HepG2 (cell line): ENCODE measurements around the gene NAPB. TPM values are rescaled to one million over a fixed set of nuclear protein-coding genes. Genes with fewer than 3 reads are reported as not detected.

ENCODE experiments used
- ATF1 ChIP-seq: IDR thresholded peaks from 2 replicates; pipeline ENCODE4 v1.6.1; 2016; ENCODE audit warnings: mild to moderate bottlenecking, control low read depth
- EZH2 ChIP-seq: conservative IDR thresholded peaks from 2 replicates; pipeline ENCODE4 v1.6.1; 2012; ENCODE audit warnings: mild to moderate bottlenecking, low read depth, low read length, moderate library complexity
- HCFC1 ChIP-seq: fragments of 150-350 bp; IDR thresholded peaks from 2 replicates; pipeline ENCODE4 v1.6.1; 2014; ENCODE audit warnings: low read depth, low read length
- MYC ChIP-seq: sonication (generic); formaldehyde crosslinking; IDR thresholded peaks from 2 replicates; pipeline ENCODE4 v1.9.0; 2021; ENCODE audit warnings: missing genetic modification reagents, borderline replicate concordance
- NR0B2 ChIP-seq: sonication (generic); formaldehyde crosslinking; IDR thresholded peaks from 2 replicates; pipeline ENCODE4 v1.4.0; 2020; ENCODE audit warnings: mild to moderate bottlenecking, missing genetic modification reagents
- PHF5A ChIP-seq: IDR thresholded peaks from one replicate; pipeline ENCODE4 v1.6.1; 2018; ENCODE audit warnings: low read depth, missing genetic modification reagents; ENCODE audit not compliant: unreplicated experiment
- U2AF2 ChIP-seq: fragments of 200-400 bp; formaldehyde crosslinking; IDR thresholded peaks from 2 replicates; pipeline ENCODE4 v1.6.1; 2017; ENCODE audit warnings: low read depth, mild to moderate bottlenecking, low read length
- ZBTB20 ChIP-seq: sonication (generic); formaldehyde crosslinking; IDR thresholded peaks from 2 replicates; pipeline ENCODE4 v1.8.1; 2023; ENCODE audit warnings: missing genetic modification reagents, low read depth, mild to moderate bottlenecking, borderline replicate concordance
- ZFP36L1 ChIP-seq: sonication (generic); formaldehyde crosslinking; IDR thresholded peaks from 2 replicates; pipeline ENCODE4 v1.8.0; 2022; ENCODE audit warnings: mild to moderate bottlenecking, missing genetic modification reagents, moderate library complexity
- ZNF136 ChIP-seq: sonication (generic); formaldehyde crosslinking; IDR thresholded peaks from 2 replicates; pipeline ENCODE4 v1.8.1; 2022; ENCODE audit warnings: low read depth, mild to moderate bottlenecking, moderate library complexity, missing genetic modification reagents
- ZNF224 ChIP-seq: sonication (generic); formaldehyde crosslinking; IDR thresholded peaks from 2 replicates; pipeline ENCODE4 v1.5.0; 2020; ENCODE audit warnings: mild to moderate bottlenecking, missing genetic modification reagents
- ZNF234 ChIP-seq: sonication (generic); formaldehyde crosslinking; conservative IDR thresholded peaks from 2 replicates; pipeline ENCODE4 v1.5.1; 2020; ENCODE audit warnings: mild to moderate bottlenecking, missing genetic modification reagents
- ZNF414 ChIP-seq: sonication (generic); formaldehyde crosslinking; IDR thresholded peaks from 2 replicates; pipeline ENCODE4 v1.5.0; 2020; ENCODE audit warnings: missing genetic modification reagents
- ZNF503 ChIP-seq: sonication (generic); formaldehyde crosslinking; IDR thresholded peaks from 2 replicates; pipeline ENCODE4 v1.4.0; 2020; ENCODE audit warnings: missing genetic modification reagents
- ZNF543 ChIP-seq: sonication (generic); formaldehyde crosslinking; IDR thresholded peaks from 2 replicates; pipeline ENCODE4 v1.4.0; 2020; ENCODE audit warnings: mild to moderate bottlenecking, missing genetic modification reagents
- ZNF598 ChIP-seq: sonication (generic); formaldehyde crosslinking; IDR thresholded peaks from 2 replicates; pipeline ENCODE4 v1.5.1; 2020; ENCODE audit warnings: mild to moderate bottlenecking, missing genetic modification reagents, borderline replicate concordance
- ZNF772 ChIP-seq: sonication (generic); formaldehyde crosslinking; IDR thresholded peaks from 2 replicates; pipeline ENCODE4 v1.5.0; 2020; ENCODE audit warnings: mild to moderate bottlenecking, missing genetic modification reagents
- ZNF850 ChIP-seq: sonication (generic); formaldehyde crosslinking; conservative IDR thresholded peaks from 2 replicates; pipeline ENCODE4 v1.9.0; 2021; ENCODE audit warnings: mild to moderate bottlenecking, missing genetic modification reagents
- polyA plus RNA-seq, 8 experiments: library from polyadenylated mRNA; depleted of rRNA in 3 of 8; stranded (reverse) in 7 of 8; unstranded in 1 of 8; fragments of >200 nt; fragmentation: Illumina TruSeq in 4 of 8; extraction: Trizol in 4 of 8; gene quantifications; 2 replicates each; pipeline versions ENCODE4 v1.2.1 to v1.2.3, GENCODE V29; 2011 to 2016; ENCODE audit warnings: low read depth in 4 of 8, missing spikeins in 1 of 8, mixed read lengths in 1 of 8; ENCODE audit not compliant: insufficient read depth in 1 of 8
- total RNA-seq, 5 experiments: library from RNA; depleted of rRNA; stranded (reverse); fragments of >200 nt; fragmentation: Illumina TruSeq; extraction: Trizol; gene quantifications; 2 replicates each; pipeline ENCODE4 v1.2.3, GENCODE V29; 2016; ENCODE audit warnings: low read depth in 1 of 5
- TF ChIP-seq, protein P1 (sequence below): sonication (generic); formaldehyde crosslinking; IDR thresholded peaks from 2 replicates; pipeline ENCODE4 v1.5.0; 2020; ENCODE audit warnings: missing genetic modification reagents
- TF ChIP-seq, protein P2 (sequence below): sonication (generic); formaldehyde crosslinking; IDR thresholded peaks from 2 replicates; pipeline ENCODE4 v1.8.0; 2022; ENCODE audit warnings: missing genetic modification reagents, mild to moderate bottlenecking, inconsistent platforms, borderline replicate concordance
- TF ChIP-seq, protein P3 (sequence below): IDR thresholded peaks from 2 replicates; pipeline ENCODE4 v1.6.1; 2016; ENCODE audit warnings: low read depth, control low read depth

The NAPB gene
- total and polyA plus RNA-seq, 2 of the 13 experiments (the other 11 are each of a cell fraction or from before 2014, with no cell fraction given): 15.2 to 16.1 TPM

DNA sequence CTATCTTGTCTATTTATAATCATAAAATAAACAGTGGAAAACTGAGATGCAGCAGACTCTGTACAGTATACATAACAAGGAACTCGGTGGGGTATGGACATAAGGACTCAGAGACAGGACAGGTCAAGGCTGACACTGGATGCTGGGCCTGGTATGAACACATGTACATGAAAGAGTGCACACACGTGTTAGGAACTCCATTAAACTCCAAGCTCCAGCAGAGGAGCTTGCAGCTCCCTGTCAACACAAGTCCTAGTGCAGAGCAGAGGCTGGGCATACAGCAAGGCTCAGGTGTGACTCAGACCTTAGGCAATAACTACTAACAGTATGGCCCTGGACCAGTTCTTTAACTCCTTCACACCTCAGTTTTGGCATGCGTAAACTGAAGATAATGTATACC, 17.1 kb downstream of the NAPB start (continued):
- TF ChIP-seq ZNF850 (CRISPR knock-in tag): no peak
- no peak for TF ChIP-seq ZNF224
- no peak for TF ChIP-seq NR0B2
- no peak for TF ChIP-seq ZNF772
- no peak for TF ChIP-seq ZFP36L1 (CRISPR knock-in tag)
- TF ChIP-seq, protein P1, sequence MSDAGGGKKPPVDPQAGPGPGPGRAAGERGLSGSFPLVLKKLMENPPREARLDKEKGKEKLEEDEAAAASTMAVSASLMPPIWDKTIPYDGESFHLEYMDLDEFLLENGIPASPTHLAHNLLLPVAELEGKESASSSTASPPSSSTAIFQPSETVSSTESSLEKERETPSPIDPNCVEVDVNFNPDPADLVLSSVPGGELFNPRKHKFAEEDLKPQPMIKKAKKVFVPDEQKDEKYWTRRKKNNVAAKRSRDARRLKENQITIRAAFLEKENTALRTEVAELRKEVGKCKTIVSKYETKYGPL: no peak
- TF ChIP-seq, protein P2, sequence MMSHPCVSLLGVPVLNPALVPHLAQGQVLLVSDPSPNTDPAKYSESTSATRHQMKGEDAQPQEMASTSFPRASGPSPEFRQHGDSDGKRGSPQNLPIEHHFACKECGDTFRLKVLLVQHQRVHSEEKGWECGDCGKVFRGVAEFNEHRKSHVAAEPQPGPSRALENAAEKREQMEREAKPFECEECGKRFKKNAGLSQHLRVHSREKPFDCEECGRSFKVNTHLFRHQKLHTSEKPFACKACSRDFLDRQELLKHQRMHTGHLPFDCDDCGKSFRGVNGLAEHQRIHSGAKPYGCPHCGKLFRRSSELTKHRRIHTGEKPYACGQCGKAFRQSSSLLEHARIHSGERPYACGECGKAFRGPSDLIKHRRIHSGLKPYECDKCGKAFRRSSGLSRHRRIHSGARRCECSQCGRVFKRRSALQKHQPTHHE (CRISPR knock-in tag): no peak
- TF ChIP-seq ZNF234: no peak
- TF ChIP-seq MYC (CRISPR knock-in tag): no peak
- TF ChIP-seq PHF5A (CRISPR knock-in tag): no peak
- no peak for TF ChIP-seq ZNF136
- TF ChIP-seq HCFC1: no peak
- TF ChIP-seq ATF1 (CRISPR knock-in tag): no peak
- no peak for TF ChIP-seq ZNF543 (CRISPR knock-in tag)
- no peak for TF ChIP-seq U2AF2
- TF ChIP-seq ZNF414 (CRISPR knock-in tag): no peak
- TF ChIP-seq ZNF503 (CRISPR knock-in tag): no peak
- TF ChIP-seq ZBTB20 (CRISPR knock-in tag): no peak
- no peak for TF ChIP-seq EZH2
- TF ChIP-seq ZNF598 (CRISPR knock-in tag): no peak
- TF ChIP-seq, protein P3, sequence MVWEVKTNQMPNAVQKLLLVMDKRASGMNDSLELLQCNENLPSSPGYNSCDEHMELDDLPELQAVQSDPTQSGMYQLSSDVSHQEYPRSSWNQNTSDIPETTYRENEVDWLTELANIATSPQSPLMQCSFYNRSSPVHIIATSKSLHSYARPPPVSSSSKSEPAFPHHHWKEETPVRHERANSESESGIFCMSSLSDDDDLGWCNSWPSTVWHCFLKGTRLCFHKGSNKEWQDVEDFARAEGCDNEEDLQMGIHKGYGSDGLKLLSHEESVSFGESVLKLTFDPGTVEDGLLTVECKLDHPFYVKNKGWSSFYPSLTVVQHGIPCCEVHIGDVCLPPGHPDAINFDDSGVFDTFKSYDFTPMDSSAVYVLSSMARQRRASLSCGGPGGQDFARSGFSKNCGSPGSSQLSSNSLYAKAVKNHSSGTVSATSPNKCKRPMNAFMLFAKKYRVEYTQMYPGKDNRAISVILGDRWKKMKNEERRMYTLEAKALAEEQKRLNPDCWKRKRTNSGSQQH (CRISPR knock-in tag): no peak
